Amygdala (tissue), 56 donors: Measurements from ENCODE around the gene GMFB.

Experiments used
- DNase-seq, 56 donors: peaks; one replicate each; lab custom pipeline; 2025; lab: John Stamatoyannopoulos, UW

GMFB gene

DNA sequence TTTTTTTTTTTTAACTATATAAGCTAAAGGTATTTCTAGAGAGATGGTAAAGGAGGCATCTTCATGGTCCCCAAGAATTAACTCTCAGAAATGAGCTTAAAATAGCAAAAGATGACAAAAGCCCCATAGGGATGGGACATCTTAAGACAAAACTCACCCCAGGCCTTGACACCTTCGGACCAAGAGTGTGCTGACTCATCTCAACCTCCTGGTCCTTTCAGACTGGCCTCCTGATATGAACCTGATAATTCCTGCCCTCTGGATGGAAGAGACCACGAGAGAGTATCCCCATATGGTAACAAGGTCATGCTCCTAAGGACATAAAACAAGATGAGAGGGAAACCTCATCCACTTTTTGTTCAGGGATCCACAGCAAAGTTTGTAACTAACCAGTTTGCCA lies 8.4 kb upstream of the GMFB start:
- no peak for DNase-seq

DNA sequence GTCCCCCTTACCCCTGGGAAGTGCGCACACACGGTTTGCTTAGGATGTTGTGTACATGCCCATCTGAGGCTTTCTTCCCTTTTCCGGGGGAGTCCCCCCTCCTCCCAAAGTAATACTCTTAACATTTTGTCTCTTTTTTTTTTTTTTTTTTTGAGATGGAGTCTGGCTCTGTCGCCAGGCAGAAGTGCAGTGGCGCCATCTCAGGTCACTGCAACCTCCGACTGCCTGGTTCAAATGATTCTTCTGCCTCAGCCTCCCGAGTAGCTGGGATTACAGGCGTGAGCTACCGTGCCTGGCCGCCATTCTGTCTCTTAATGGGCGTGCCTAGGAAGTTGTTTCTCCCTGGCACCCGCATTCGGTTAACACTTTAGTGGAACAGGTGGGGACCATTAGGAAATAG lies 4.5 kb upstream of the GMFB start:
- no peak for DNase-seq

DNA sequence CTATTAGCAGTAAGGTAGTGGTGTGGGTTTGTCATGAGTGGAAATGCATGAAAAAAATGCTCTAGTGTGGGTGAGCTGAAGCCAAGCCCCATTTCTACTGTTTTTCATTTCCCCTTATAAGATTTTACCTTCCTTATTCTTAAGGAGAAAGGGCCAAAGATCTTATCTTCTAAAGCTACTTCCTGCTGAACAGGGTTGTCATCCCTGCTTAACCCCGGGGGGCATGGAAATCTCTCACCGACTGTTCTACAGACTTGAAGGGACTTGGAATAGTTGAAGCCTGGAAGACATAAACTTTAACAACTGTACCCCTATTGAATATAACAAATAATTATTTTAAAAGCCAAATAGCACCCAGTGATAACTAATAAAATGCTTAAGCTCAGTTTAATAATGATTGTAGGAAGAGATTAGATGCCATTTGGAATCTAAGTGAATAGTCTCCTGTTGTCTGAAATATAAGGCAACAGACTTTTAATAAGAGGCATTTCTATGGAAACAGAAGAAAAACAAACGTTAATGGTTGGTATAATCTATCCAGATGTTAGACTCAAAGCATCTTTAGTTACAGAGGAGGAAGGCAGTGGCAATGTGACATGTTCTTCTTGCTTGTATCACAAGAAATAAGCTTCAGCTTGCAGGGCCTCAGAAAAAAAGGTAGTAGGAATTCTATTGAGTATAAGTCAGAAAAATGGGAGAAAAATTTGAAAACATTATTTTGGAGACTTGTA lies 1.8 kb upstream of the GMFB start:
- no peak for DNase-seq

GRCh38 chr14:54489731-54490444 lies 1.1 kb upstream of the GMFB start:
- DNase-seq, result no peak

DNA sequence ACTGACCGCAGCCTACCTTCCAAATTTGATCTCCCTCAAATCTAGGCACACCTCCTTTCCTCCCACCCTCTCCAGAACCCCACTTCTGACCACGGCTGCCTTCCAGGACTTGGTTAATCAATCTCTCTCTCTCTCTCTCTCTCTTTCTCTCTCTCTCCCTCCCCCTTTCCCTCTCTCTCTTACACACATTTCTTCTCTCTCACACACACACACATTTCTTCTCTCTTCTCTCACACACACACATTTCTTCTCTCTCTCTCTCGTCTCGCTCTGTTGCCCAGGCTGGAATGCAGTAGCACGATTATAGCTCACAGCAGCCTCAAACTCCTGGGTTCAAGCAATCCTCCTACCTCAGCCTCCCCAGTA lies 521 bp upstream of the GMFB start:
- DNase-seq, result no peak

- no peak for DNase-seq
Observed at GRCh38 chr14:54488318-54488645, 498 bp downstream of the GMFB start.

DNA sequence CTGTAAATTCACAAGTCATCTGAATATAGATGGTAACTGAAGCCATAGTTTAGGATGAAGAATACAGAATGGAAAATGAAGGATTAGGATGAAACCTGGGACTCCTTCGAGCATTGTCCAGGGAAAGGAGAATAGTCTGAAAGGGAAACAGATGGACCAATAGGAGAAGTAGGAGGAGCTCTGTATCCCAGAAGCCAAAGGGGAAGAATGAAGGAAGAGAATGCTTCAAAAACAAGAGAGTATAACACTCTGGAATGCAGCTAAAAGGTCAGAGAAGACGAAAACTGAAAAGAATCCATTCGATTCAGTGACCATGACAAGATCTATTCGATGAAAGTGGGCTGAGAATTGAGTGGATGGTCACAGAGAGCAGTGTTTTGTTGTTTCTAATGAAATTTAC lies 1.0 kb downstream of the GMFB start:
- no peak for DNase-seq

DNA sequence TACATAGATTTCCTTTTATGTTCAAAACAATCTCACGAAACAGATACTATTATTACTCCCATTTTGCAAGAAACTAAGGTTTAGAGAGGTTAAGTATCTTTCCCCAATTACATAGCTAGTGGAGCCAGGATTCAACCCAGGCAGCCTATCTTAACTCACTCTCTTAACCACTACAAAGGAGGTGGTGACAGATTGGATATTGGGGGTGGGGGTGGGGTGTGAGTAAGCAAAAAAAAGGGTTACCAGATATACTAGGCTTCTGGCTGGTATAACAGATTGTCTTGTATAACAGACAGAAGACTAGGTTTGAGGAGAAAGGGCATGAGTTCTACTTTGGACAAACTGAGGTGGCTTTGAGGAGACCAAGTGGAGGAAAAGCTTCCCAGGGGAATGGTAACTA lies 2.1 kb downstream of the GMFB start:
- DNase-seq, result no peak

DNA sequence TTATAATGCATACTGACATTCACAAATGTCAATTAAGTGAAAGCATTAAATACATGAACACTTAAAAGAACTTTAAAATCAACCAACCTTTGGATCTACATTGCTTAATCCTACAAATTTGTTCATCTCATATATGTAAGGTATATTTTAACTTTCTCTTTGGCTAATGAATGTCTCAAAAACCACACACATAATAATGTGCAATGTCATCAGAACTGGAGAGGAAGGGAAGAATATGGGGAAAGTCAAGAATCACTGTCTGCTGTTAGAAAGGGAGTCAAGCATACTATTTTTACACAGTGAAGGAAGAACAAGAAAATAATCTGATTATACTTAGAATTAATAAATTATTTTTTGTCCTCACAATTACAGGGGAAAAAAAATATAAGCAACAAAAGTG lies 4.9 kb downstream of the GMFB start:
- no peak for DNase-seq

DNA sequence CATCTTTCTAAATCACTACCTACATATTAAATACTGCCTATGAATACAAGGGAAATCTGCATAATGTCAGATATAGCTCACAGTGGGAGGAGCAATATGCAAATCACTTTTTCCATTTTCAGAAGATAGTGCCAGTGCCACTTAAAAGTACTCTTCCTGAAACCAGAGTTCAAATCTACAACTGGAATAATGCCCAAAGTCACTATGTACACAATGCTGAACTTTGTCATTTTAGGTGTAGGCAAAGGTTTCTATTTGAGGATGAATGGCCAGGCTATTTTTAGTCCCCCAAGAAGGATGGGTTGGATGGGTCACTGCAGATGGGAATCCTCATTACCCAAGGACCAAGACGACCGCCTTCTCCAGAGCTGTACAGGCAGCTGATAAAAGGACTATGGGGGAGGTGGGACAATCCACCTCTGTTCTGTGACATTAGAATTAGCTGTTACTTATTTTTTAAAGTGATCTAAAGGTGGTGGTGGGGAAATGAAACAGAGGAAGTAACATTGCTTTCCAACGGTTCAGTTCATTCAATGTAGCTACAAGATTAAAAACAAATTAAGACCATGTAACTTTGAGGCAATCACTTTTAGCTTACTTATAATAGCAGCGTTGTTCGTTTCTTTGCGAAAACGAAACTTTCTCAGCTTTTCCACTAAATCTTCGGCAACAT lies 5.6 kb downstream of the GMFB start:
- no peak for DNase-seq

GRCh38 chr14:54481695-54482094 lies 7.1 kb downstream of the GMFB start:
- no peak for DNase-seq

GRCh38 chr14:54480830-54481562 lies 7.8 kb downstream of the GMFB start:
- DNase-seq, result no peak

DNA sequence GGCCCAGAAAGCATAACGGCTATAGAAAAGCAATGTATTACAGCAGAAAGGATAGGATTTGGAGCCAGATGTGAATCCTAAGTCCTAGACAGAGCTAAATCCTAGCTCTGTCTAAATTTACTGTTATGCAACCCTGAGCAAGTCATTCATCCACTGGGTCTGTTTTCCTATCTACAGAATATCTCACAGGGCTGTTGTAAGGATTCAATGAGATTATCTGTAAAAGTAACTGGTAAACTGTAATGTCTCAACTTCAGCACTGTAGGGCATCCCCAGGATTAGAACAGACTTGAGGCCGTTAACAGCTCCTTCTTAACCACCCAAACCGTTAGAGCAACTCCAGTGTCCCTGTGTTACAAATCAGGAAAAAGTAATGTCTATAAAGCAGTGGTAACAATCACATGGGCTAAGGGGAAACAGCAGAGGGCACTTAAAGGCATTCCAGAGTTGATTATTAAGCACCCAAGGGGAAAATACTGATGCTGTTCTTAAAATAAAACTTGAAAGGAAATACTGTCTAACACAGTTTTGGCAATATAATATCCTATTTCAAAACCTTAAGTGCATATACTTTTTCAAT lies 10.1 kb downstream of the GMFB start:
- DNase-seq, result no peak

GRCh38 chr14:54475911-54476310 lies 12.9 kb downstream of the GMFB start:
- no peak for DNase-seq

DNA sequence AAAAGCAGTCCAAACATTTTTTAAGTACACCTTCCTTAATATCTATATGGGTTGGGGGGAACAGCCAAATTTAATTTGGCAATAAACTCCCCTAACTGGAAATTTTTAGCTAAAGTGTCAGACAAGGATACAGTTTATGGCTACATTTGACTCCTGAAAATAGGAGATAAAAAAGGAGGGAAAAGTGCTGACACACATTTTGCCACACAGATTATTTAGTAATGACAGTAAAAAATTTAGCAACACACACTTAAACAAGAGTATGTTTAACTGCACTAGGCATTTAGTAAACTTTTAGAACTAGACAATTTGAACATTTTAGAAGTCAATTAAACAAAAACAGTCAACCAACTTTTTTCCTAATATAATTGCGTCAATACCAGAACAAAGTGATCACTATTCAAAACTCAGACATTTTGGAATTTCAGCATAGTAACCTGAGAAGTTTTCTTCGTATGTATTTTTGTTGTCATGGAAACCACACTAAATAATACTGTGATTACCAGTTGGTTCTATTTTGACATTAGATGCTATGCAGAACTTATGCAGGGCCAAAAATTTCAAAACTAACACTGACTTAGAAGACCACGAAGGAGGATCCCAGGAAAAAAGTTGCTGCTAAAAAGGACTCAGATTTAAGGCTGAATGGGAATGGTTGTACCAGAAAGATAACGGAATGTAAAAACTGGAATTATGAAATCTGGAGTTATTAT lies 13.4 kb downstream of the GMFB start:
- DNase-seq, result no peak

- no peak for DNase-seq
Observed at GRCh38 chr14:54474232-54474793, 14.5 kb downstream of the GMFB start.

- no peak for DNase-seq
Observed at GRCh38 chr14:54472315-54472714, 16.5 kb downstream of the GMFB start.

DNA sequence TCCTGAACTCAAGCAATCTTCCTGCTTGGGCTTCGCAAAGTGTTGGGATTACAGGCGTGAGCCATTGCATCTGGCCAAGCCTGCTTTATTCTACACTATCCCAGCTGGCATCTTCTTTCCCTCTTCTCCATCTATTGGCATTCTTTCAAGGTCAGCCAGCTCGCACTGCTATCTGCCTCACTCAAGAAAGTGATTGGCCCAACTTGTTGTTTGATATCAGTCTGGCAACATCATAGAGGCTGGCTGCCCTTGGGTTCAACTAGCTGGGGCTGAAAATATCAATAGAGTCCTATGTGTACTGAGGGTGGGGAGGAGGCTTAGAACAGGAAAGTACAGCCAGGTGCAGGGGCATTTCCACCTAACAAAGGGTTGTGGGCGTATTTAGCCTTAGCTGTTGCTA lies 17.1 kb downstream of the GMFB start:
- no peak for DNase-seq

GRCh38 chr14:54470701-54471100 lies 18.1 kb downstream of the GMFB start:
- DNase-seq, result no peak

DNA sequence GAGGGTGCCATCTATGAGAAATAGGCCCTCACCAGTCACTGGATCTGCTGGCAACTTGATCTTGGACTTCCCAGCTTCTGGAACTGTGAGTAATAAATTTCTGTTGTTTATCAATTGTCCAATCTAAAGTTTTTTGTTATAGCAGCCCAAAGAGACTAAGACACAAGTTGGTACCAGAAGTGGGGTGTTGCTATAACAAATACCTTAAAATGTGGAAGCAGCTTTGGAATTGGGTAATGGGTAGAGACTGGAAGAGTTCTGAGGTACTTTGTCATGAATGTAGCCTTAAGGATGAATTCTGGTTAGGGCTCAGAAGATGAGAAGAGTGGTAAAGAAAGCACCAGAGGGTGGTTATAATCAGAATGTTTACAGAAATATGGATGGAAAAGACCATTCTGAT lies 21.5 kb downstream of the GMFB start:
- DNase-seq, result no peak
